ENCODE results near the gene SGPP1.

The SGPP1 gene

DNA sequence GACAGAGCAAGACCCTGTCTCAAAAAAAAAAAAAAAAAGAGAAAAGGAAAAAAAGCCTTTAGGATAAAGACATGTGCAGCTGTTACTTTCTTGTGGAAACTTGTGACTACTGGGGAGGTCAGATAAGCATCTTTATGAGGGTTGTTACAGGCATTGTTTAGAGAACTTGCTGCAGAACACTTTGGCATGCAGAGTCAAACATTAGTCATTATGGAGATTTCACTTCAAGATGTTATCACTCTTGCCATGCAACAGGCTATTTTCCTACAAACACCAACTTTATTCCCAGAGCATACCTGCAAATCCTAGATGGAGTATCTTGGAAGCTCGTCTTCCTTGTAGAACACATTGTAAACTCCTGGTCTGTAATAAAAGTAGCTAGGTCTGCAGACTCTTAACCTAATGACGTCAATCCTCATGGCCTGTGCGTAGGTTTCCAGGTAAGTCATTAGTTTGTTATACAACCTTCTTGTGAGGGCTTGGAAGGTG is 49.9 kb downstream of the SGPP1 start (continued):
- TF ChIP-seq, protein P1, sequence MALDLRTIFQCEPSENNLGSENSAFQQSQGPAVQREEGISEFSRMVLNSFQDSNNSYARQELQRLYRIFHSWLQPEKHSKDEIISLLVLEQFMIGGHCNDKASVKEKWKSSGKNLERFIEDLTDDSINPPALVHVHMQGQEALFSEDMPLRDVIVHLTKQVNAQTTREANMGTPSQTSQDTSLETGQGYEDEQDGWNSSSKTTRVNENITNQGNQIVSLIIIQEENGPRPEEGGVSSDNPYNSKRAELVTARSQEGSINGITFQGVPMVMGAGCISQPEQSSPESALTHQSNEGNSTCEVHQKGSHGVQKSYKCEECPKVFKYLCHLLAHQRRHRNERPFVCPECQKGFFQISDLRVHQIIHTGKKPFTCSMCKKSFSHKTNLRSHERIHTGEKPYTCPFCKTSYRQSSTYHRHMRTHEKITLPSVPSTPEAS (tag by site-specific recombination; IDR thresholded peaks at IDR 0.05) = no peak
- TF ChIP-seq ZNF76 (tag by site-specific recombination; IDR thresholded peaks at IDR 0.05; ENCODE audit: borderline replicate concordance, low read depth) = no peak
- TF ChIP-seq, protein P2, sequence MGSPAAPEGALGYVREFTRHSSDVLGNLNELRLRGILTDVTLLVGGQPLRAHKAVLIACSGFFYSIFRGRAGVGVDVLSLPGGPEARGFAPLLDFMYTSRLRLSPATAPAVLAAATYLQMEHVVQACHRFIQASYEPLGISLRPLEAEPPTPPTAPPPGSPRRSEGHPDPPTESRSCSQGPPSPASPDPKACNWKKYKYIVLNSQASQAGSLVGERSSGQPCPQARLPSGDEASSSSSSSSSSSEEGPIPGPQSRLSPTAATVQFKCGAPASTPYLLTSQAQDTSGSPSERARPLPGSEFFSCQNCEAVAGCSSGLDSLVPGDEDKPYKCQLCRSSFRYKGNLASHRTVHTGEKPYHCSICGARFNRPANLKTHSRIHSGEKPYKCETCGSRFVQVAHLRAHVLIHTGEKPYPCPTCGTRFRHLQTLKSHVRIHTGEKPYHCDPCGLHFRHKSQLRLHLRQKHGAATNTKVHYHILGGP (tag by site-specific recombination; IDR thresholded peaks at IDR 0.05) = no peak
- TF ChIP-seq ZNF19 (tag by site-specific recombination; IDR thresholded peaks at IDR 0.05; ENCODE audit: low read depth) = peak; percentile 37; the same call in 1 of the 2 replicates
- peak; percentile 74; the same call in 1 of the 2 replicates for TF ChIP-seq KLF8 (tag by site-specific recombination; IDR thresholded peaks at IDR 0.05)
- TF ChIP-seq ZNF221 (tag by site-specific recombination; IDR thresholded peaks at IDR 0.05; ENCODE audit: borderline replicate concordance) = no peak
- TF ChIP-seq MZF1 (tag by site-specific recombination; IDR thresholded peaks at IDR 0.05; ENCODE audit: borderline replicate concordance) = no peak
- peak; percentile 80 for TF ChIP-seq PRDM1 (tag by site-specific recombination; IDR thresholded peaks at IDR 0.05)
- no peak for TF ChIP-seq ZNF335 (tag by site-specific recombination; conservative IDR thresholded peaks at IDR 0.05)
- TF ChIP-seq, protein P3, sequence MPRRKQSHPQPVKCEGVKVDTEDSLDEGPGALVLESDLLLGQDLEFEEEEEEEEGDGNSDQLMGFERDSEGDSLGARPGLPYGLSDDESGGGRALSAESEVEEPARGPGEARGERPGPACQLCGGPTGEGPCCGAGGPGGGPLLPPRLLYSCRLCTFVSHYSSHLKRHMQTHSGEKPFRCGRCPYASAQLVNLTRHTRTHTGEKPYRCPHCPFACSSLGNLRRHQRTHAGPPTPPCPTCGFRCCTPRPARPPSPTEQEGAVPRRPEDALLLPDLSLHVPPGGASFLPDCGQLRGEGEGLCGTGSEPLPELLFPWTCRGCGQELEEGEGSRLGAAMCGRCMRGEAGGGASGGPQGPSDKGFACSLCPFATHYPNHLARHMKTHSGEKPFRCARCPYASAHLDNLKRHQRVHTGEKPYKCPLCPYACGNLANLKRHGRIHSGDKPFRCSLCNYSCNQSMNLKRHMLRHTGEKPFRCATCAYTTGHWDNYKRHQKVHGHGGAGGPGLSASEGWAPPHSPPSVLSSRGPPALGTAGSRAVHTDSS (tag by site-specific recombination; IDR thresholded peaks at IDR 0.05) = no peak
- no peak for TF ChIP-seq KLF1 (tag by site-specific recombination; IDR thresholded peaks at IDR 0.05)
- TF ChIP-seq ZNF548 (tag by site-specific recombination; IDR thresholded peaks at IDR 0.05) = no peak
- TF ChIP-seq, protein P4, sequence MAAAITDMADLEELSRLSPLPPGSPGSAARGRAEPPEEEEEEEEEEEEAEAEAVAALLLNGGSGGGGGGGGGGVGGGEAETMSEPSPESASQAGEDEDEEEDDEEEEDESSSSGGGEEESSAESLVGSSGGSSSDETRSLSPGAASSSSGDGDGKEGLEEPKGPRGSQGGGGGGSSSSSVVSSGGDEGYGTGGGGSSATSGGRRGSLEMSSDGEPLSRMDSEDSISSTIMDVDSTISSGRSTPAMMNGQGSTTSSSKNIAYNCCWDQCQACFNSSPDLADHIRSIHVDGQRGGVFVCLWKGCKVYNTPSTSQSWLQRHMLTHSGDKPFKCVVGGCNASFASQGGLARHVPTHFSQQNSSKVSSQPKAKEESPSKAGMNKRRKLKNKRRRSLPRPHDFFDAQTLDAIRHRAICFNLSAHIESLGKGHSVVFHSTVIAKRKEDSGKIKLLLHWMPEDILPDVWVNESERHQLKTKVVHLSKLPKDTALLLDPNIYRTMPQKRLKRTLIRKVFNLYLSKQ (tag by site-specific recombination; IDR thresholded peaks at IDR 0.05; ENCODE audit: borderline replicate concordance) = no peak
- TF ChIP-seq, protein P5, sequence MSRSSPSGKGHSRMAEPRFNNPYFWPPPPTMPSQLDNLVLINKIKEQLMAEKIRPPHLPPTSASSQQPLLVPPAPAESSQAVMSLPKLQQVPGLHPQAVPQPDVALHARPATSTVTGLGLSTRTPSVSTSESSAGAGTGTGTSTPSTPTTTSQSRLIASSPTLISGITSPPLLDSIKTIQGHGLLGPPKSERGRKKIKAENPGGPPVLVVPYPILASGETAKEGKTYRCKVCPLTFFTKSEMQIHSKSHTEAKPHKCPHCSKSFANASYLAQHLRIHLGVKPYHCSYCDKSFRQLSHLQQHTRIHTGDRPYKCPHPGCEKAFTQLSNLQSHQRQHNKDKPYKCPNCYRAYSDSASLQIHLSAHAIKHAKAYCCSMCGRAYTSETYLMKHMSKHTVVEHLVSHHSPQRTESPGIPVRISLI (tag by site-specific recombination; IDR thresholded peaks at IDR 0.05) = peak; percentile 84; the same call in 1 of the 2 replicates
- no peak for TF ChIP-seq ZNF404 (tag by site-specific recombination; IDR thresholded peaks at IDR 0.05)
- TF ChIP-seq, protein P6, sequence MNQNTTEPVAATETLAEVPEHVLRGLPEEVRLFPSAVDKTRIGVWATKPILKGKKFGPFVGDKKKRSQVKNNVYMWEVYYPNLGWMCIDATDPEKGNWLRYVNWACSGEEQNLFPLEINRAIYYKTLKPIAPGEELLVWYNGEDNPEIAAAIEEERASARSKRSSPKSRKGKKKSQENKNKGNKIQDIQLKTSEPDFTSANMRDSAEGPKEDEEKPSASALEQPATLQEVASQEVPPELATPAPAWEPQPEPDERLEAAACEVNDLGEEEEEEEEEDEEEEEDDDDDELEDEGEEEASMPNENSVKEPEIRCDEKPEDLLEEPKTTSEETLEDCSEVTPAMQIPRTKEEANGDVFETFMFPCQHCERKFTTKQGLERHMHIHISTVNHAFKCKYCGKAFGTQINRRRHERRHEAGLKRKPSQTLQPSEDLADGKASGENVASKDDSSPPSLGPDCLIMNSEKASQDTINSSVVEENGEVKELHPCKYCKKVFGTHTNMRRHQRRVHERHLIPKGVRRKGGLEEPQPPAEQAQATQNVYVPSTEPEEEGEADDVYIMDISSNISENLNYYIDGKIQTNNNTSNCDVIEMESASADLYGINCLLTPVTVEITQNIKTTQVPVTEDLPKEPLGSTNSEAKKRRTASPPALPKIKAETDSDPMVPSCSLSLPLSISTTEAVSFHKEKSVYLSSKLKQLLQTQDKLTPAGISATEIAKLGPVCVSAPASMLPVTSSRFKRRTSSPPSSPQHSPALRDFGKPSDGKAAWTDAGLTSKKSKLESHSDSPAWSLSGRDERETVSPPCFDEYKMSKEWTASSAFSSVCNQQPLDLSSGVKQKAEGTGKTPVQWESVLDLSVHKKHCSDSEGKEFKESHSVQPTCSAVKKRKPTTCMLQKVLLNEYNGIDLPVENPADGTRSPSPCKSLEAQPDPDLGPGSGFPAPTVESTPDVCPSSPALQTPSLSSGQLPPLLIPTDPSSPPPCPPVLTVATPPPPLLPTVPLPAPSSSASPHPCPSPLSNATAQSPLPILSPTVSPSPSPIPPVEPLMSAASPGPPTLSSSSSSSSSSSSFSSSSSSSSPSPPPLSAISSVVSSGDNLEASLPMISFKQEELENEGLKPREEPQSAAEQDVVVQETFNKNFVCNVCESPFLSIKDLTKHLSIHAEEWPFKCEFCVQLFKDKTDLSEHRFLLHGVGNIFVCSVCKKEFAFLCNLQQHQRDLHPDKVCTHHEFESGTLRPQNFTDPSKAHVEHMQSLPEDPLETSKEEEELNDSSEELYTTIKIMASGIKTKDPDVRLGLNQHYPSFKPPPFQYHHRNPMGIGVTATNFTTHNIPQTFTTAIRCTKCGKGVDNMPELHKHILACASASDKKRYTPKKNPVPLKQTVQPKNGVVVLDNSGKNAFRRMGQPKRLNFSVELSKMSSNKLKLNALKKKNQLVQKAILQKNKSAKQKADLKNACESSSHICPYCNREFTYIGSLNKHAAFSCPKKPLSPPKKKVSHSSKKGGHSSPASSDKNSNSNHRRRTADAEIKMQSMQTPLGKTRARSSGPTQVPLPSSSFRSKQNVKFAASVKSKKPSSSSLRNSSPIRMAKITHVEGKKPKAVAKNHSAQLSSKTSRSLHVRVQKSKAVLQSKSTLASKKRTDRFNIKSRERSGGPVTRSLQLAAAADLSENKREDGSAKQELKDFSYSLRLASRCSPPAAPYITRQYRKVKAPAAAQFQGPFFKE (tag by site-specific recombination; IDR thresholded peaks at IDR 0.05; ENCODE audit: borderline replicate concordance) = no peak
- 0 out of 2 replicates have a peak, but pooled peaks have one; percentile 73 for TF ChIP-seq BCL11A (tag by site-specific recombination; IDR thresholded peaks at IDR 0.05; ENCODE audit: low read depth)
- TF ChIP-seq, protein P7, sequence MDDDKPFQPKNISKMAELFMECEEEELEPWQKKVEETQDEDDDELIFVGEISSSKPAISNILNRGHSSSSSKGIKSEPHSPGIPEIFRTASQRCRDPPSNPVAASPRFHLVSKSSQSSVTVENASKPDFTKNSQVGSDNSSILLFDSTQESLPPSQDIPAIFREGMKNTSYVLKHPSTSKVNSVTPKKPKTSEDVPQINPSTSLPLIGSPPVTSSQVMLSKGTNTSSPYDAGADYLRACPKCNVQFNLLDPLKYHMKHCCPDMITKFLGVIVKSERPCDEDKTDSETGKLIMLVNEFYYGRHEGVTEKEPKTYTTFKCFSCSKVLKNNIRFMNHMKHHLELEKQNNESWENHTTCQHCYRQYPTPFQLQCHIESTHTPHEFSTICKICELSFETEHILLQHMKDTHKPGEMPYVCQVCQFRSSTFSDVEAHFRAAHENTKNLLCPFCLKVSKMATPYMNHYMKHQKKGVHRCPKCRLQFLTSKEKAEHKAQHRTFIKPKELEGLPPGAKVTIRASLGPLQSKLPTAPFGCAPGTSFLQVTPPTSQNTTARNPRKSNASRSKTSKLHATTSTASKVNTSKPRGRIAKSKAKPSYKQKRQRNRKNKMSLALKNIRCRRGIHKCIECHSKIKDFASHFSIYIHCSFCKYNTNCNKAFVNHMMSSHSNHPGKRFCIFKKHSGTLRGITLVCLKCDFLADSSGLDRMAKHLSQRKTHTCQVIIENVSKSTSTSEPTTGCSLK (tag by site-specific recombination; IDR thresholded peaks at IDR 0.05) = no peak
- no peak for TF ChIP-seq ZNF211 (tag by site-specific recombination; IDR thresholded peaks at IDR 0.05; ENCODE audit: low read depth)
- TF ChIP-seq ZNF112 (tag by site-specific recombination; IDR thresholded peaks at IDR 0.05) = no peak
- TF ChIP-seq GLI2 (tag by site-specific recombination; IDR thresholded peaks at IDR 0.05; ENCODE audit: borderline replicate concordance, low read depth) = peak; percentile 32; the same call in 1 of the 2 replicates
- no peak for TF ChIP-seq ZNF23 (tag by site-specific recombination; IDR thresholded peaks at IDR 0.05; ENCODE audit: borderline replicate concordance)
- TF ChIP-seq OSR2 (tag by site-specific recombination; IDR thresholded peaks at IDR 0.05) = peak; percentile 95
- no peak for TF ChIP-seq ZNF521 (tag by site-specific recombination; IDR thresholded peaks at IDR 0.05)
- TF ChIP-seq ZFP41 (tag by site-specific recombination; IDR thresholded peaks at IDR 0.05; ENCODE audit: borderline replicate concordance) = no peak

All from HEK293 (cell line).